Astrocyte of the cerebellum (primary cell): Measurements from ENCODE around the gene SYTL5.

Experiments
- DNase-seq: peaks from one replicate; pipeline ENCODE4 v3.0.0-alpha.2; 2011; ENCODE audit warnings: low read depth
- H3K4me3 ChIP-seq: 2 replicates; pipeline ENCODE4 v1.5.1; 2011; ENCODE audit warnings: mild to moderate bottlenecking, low read depth, low read length, moderate library complexity
- in situ Hi-C: cut with HindIII; loops from 2 replicates; pipeline ENCODE4 v1.10.0; 2017; ENCODE audit warnings: low sequenced_read_pairs
- TF ChIP-seq, protein P1 (sequence below): IDR thresholded peaks from 2 replicates; pipeline ENCODE4 v1.5.1; 2012; ENCODE audit warnings: low read length, low read depth, moderate library complexity, mild to moderate bottlenecking; ENCODE audit errors: missing control alignments

Gene SYTL5

DNA sequence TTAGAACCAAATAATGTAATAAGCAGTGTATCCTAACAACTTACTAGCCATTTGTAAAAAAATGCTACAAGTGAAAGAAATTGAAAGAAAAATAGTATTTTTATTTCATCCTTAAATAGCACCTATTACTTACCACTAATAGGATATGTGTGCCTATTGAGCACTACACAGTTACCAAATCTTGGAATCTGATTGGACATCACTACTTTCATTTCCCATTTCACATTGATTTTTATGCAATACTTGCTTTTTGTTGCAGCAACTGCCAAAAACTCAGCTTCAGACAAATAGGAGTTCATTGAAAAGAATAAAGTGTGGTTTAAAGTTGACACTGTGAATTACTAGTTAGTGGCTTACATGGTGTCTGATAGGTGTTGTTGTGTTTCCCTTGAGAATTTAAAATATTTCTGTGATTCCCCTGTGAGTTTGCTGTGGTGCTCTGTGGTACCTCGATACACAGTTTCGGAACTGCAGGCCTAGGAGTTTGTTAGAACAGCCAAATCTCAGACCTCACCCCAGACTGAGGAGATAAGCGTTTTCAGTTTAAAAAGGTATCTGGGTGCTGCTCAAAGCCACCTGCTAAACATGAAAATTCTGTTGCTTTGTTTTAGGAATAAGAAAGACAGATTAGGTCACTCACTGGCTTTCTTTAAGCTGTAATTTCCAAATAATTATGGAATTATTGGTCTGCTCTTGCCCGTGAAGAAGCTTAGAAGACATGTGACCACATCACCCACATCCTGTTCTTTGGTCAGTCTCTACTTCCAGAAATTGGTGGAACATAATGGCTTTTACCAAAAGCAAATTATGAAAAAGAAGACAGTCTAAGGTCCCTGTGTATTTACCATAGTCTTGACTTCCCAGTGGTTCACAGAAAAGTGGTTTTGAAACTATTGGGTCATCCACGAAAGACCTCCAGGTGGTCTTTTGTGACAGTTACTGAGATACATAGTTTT, 97.8 kb downstream of the SYTL5 start:
- in situ Hi-C loops: no loop called here
- TF ChIP-seq, protein P1, sequence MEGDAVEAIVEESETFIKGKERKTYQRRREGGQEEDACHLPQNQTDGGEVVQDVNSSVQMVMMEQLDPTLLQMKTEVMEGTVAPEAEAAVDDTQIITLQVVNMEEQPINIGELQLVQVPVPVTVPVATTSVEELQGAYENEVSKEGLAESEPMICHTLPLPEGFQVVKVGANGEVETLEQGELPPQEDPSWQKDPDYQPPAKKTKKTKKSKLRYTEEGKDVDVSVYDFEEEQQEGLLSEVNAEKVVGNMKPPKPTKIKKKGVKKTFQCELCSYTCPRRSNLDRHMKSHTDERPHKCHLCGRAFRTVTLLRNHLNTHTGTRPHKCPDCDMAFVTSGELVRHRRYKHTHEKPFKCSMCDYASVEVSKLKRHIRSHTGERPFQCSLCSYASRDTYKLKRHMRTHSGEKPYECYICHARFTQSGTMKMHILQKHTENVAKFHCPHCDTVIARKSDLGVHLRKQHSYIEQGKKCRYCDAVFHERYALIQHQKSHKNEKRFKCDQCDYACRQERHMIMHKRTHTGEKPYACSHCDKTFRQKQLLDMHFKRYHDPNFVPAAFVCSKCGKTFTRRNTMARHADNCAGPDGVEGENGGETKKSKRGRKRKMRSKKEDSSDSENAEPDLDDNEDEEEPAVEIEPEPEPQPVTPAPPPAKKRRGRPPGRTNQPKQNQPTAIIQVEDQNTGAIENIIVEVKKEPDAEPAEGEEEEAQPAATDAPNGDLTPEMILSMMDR: no peak

DNA sequence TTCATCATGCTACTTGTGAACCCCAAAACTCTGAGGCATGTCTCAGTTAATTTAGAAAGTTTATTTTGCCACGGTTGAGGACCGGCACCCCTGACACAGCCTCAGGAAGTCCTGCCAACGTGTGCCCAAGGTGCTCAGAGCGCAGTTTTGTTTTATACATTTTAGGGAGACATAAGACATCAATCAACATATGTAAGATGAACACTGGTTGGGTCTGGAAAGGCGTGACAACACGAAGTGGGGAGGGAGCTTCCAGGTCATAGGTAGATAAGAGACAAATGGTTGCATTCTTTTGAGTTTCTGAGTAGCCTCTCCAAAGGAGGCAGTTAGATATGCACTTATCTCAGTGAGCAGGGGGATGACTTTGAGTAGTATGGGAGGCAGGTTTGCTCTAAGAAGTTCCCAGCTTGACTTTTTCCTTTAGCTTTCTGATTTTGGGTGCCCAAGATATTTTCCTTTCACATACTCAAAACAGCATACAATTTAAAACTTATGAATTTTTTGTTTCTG, 98.9 kb downstream of the SYTL5 start:
- no peak for DNase-seq
- in situ Hi-C loops: no loop called here

More for the DNA sequence above, 97.8 kb downstream of the SYTL5 start:
- no peak for DNase-seq
- no peak overlapping the region for H3K4me3 ChIP-seq

DNA sequence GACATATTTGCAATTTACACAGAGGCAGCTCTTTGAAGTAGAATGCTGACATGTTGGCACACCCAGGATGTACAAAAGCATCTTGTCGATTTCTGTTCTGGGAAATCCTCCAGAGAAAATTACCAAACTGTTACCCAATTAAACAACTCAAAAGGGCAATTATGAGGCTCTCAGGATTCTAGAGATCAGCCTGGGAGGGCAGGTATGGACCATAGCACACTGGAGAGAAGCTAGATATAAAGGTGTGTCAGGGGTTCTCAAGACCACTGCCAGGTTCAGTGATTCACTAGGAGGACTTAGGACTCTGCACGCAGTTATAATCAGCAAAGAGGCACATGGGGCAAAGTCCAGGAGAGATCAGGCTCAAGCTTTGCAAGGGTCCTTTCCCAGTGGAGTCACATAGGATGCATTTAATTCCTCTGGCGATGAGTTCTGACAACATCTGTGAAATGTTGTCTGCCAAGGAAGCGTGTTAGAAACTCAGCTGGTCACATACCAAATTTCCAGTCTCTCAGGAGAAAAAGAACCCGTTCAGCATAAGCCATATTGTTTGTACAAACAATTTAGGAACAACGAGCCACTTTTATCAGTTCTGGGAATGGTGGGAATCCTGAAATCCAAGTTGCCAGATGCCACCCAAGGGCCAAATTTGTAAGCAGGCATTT, 100.8 kb downstream of the SYTL5 start:
- no peak overlapping the region for H3K4me3 ChIP-seq
- TF ChIP-seq, protein P1: no peak
- no peak for DNase-seq
- in situ Hi-C loops: no loop called here

More for the DNA sequence above, 98.9 kb downstream of the SYTL5 start:
- no peak overlapping the region for H3K4me3 ChIP-seq
- TF ChIP-seq, protein P1: no peak

DNA sequence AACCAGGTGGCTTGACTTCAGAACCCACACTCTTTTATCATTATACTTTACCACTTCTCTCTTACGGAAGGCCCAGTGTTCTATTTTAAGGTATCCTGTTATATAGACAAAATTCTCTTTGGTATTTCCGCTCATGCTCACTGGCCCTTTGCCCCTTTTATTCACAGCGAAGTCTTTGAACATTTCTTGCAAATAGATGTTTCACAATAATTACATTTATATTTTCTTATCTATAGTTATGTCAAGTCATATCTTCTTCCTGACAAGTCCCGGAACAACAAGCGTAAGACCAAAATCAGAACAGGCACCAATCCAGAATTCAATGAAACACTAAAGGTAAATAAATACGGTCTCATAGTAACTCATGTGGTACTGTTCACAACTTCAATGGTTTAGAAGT, 102.0 kb downstream of the SYTL5 start:
- DNase-seq: no peak
- H3K4me3 ChIP-seq: no peak overlapping the region
- TF ChIP-seq, protein P1: no peak
- in situ Hi-C loops: no loop called here

DNA sequence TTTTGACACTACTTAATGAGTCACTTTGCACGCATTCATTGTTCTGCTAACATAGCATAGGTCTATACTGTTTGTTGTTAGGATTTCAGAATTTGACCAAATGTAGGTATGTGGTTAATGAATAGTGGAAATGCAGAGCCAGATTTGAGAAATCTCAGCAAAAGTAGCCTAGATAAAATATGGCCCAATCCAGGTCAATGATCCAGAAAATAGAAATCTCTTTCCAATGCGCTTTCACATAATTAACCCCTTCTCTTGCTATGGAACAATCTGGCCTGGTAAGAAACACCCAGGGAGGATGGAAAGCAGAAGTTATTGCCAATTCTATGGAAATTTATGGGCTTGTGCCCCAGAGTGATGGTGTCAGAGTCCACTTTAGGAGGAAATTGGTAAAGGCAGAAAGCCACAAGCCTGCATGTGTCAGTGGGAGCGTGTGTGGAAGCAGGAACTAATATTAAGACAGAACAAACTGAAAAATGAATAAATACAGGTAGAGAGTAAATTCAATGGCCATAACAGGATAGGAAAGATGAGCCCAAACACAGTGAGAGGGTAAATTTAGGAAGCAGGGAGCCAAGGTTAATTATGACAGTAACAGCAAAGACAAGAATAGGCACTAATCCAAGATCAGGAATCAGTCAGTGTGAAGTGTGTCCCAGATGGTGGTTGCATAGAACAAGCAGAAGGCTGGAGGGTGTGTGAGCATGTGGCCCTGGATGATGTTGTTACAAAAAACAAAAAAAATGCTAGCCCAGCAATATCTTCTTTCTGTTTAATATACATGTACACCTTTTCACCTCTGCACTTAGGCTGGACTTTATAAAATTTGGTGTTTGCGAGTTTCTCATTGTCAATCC, 102.9 kb downstream of the SYTL5 start:
- in situ Hi-C loops: no loop called here
- no peak for DNase-seq
- TF ChIP-seq, protein P1: no peak
- no peak overlapping the region for H3K4me3 ChIP-seq

DNA sequence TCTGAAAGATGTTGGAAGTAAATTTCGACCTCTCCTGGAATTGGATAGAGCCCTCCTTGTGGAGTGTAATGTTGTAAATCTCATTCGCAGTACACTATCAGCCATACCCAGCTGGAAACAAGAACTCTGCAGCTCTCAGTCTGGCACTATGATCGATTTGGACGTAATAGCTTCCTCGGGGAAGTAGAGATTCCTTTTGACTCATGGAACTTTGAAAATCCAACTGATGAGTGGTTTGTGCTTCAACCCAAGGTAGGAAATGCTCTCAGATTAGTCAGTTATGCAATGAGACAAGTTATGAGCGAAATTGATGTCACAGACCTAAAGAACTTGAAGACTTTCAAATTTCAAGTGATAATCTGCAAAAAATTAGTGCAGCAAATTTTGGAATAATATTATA, 103.9 kb downstream of the SYTL5 start:
- in situ Hi-C loops: no loop called here
- H3K4me3 ChIP-seq: no peak overlapping the region
- DNase-seq: no peak
- TF ChIP-seq, protein P1: no peak
